ENCODE results near the gene TRDMT1. TPM values are rescaled to one million over a fixed set of nuclear protein-coding genes. Genes with fewer than 3 reads are reported as not detected.

The TRDMT1 gene
- polyA plus RNA-seq, 1 donor from 2014 or later = 25.4 TPM

Small RNA genes lying within 50 kb of the gene (small RNA-seq; reads per million reads assigned to genes)
- gene AC067747.1 = 0 reads per million in 3 experiments

Other genes starting within 250 kb of the TRDMT1 start
- 7.1 and 8.7 TPM in 2 replicates for gene CUBN, start 71.9 kb downstream of the TRDMT1 start, polyA plus RNA-seq
- 152 and 170 TPM in 2 replicates for gene VIM, start 26.6 kb upstream of the TRDMT1 start, polyA plus RNA-seq